Neural progenitor cell (in vitro differentiated cells): ENCODE results near the gene C1orf210.

Experiments
- EZH2 ChIP-seq: fragments of 200-600 bp; sonication (generic); IDR thresholded peaks from 2 replicates; pipeline ENCODE4 v1.6.1; 2017; ENCODE audit warnings: antibody characterized with exemption, mild to moderate bottlenecking, moderate library complexity
- TF ChIP-seq, protein P1 (sequence below): fragments of 200-600 bp; sonication (generic); IDR thresholded peaks from 2 replicates; pipeline ENCODE4 v1.5.1; 2017; ENCODE audit warnings: antibody characterized with exemption, mild to moderate bottlenecking

DNA sequence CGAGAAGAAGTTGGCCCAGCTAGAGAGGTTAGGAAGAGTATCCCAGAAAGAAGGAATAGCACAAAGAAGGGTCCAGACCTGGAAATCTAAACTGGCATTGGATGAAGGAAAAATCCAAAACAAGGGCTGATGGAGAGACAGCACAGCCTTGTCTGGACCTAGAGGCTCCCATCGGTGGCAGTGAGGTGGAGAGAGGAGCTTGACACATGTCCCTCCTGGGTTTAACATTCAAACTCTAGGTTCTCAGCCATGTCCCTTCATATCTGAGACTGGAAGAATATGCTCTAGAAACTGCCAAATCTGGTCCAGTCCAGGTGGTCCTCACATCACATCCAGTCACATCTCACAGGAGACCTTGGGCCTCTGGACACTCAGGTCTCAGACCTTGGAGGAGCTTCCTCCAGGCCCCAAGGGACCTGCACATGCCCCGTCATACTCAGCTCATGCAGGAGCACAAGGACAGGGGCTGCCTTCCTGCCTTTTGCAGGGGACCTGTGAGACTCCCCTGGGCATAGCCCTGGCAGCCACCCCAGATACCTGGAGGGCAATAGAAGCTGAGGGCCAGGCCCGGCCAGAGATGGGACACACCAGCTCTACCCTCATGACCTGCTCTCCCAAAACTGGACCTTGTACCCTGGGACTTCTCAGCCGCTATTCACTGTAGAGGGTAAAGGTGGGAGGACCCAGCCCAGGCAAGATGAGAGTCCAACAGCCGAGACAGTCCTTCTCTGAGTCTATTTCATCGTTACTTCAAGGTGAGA, 8.1 kb downstream of the C1orf210 start:
- TF ChIP-seq, protein P1, sequence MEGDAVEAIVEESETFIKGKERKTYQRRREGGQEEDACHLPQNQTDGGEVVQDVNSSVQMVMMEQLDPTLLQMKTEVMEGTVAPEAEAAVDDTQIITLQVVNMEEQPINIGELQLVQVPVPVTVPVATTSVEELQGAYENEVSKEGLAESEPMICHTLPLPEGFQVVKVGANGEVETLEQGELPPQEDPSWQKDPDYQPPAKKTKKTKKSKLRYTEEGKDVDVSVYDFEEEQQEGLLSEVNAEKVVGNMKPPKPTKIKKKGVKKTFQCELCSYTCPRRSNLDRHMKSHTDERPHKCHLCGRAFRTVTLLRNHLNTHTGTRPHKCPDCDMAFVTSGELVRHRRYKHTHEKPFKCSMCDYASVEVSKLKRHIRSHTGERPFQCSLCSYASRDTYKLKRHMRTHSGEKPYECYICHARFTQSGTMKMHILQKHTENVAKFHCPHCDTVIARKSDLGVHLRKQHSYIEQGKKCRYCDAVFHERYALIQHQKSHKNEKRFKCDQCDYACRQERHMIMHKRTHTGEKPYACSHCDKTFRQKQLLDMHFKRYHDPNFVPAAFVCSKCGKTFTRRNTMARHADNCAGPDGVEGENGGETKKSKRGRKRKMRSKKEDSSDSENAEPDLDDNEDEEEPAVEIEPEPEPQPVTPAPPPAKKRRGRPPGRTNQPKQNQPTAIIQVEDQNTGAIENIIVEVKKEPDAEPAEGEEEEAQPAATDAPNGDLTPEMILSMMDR, result no peak
- TF ChIP-seq EZH2, result no peak
